HG03060 (cell line): ENCODE data around the gene KIF3A.

Source experiments
- ATAC-seq: cut with Tn5 transposase; IDR thresholded peaks from one replicate; pipeline ENCODE4 v1.9.1; 2021; ENCODE audit warnings: low read depth, moderate number of reproducible peaks; ENCODE audit not compliant: unreplicated experiment

The KIF3A gene

DNA sequence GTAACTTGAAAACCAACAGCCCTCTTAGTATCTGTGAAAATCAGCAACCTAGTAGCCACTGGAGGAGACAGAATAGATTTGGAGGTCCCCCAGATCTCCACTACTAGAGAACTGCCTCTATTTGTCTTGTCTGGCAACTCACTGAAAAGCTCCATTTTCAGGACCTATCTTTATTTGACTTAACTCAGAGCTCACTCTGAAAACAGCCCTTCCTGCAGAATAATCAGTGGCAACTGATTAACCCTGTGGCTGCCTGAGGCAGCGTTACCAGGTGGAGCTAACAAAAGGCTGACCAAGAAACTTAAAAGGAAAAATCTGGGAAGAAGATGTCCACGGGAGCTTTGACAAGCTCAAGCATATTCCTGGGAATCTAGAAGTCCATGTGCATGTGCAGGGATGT lies 89.9 kb downstream of the KIF3A start:
- ATAC-seq, result no peak

DNA sequence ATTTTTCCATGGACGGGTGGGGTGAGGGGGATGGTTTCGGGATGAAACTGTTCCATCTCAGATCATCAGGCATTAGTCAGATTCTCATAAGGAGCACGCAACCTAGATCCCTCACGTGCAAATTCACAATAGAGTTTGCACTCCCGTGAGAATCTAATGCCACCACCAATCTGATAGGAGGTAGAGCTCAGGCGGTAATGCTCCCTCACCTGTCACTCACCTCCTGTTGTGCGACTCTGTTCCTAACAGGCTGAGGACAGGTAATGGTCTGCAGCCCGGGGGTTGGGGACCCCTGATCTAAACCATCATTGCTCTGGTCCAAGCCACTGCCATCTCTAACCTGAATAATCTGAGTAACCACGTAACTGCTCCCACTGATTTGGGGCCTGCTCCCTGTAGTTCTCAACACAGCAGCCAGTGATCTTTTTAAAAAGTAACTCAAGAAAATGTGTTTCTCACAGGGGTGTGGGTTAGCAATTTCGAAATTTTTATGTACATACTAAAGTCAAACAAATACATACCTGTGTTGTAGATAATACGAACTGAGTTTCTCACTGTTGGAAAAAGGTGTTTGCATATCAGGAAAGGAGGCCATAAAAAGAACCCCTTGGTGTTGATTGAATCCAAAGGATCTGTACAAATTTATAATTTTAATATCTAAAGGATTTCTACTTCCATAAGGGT lies 90.6 kb downstream of the KIF3A start:
- no peak for ATAC-seq

DNA sequence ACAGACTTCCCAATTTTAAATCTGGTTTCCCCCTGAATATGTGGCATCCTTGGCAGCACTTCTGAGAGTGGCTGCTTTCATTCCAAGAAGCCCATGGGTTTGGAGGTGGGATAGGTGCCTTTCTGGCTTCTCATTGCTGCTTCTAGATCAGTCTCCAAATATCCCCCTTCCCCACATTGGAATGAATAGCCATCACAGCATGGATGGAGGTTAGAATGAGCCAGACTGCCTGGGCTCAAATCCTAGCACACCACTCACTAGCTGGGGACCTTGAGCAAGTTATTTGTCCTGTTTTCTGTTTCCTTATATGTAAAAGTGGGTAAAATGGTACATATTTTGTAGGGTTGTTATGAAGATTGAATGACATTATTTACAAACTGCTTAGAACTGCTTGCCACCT lies 93.2 kb downstream of the KIF3A start:
- ATAC-seq, result no peak
